AG08396 (cell line): ENCODE results near the gene TIRAP.
"Not testable (repeated sequence)": the region's sequence is repeated elsewhere in the genome, so short reads cannot be mapped to it uniquely, and the experiment has no call there.

Source experiments
- DNase-seq: peaks from one replicate; pipeline ENCODE4 v3.0.0; 2012; ENCODE audit warnings: low spot score, mixed read lengths

Gene TIRAP

GRCh38 chr11:126282736-126283591, at the start of gene TIRAP:
TSS of gene TIRAP (plus strand) at chr11:126283093. CDS start at chr11:126290895, 7,802 bp downstream.
- DNase-seq, result peak; percentile 82

- DNase-seq, result peak; percentile 15
Measured at GRCh38 chr11:126233391-126233790, 49.5 kb upstream of the TIRAP start.

- peak; percentile 23 for DNase-seq
Measured at GRCh38 chr11:126246636-126247035, 36.3 kb upstream of the TIRAP start.

- DNase-seq, result no peak
Measured at GRCh38 chr11:126253265-126253664, 29.6 kb upstream of the TIRAP start.

GRCh38 chr11:126254819-126255218, 28.1 kb upstream of the TIRAP start:
- no peak for DNase-seq

- DNase-seq, result not testable (repeated sequence)
Measured at GRCh38 chr11:126255507-126255906, 27.4 kb upstream of the TIRAP start.

GRCh38 chr11:126256216-126256615, 26.7 kb upstream of the TIRAP start:
- DNase-seq, result no peak

GRCh38 chr11:126257144-126257543, 25.7 kb upstream of the TIRAP start:
- DNase-seq, result no peak

GRCh38 chr11:126257764-126258163, 25.1 kb upstream of the TIRAP start:
- DNase-seq, result peak; percentile 63

GRCh38 chr11:126262216-126262615, 20.7 kb upstream of the TIRAP start:
- no peak for DNase-seq

GRCh38 chr11:126263489-126263888, 19.4 kb upstream of the TIRAP start:
- no peak for DNase-seq

- peak; percentile 23 for DNase-seq
Measured at GRCh38 chr11:126265811-126266210, 17.1 kb upstream of the TIRAP start.

- DNase-seq, result no peak
Measured at GRCh38 chr11:126267650-126268049, 15.2 kb upstream of the TIRAP start.

GRCh38 chr11:126268361-126268707, 14.6 kb upstream of the TIRAP start:
- DNase-seq, result peak; percentile 63

GRCh38 chr11:126268708-126269579, 13.9 kb upstream of the TIRAP start, which contains the start of the genes FOXRED1 and SRPRA:
TSS of gene FOXRED1 (plus strand) at chr11:126269154. CDS start at chr11:126269207, 53 bp downstream.
TSS of gene SRPRA (minus strand) at chr11:126268895. CDS start at chr11:126268804, 91 bp downstream.
- DNase-seq, result peak; percentile 100

- DNase-seq, result no peak
Measured at GRCh38 chr11:126277322-126277721, 5.6 kb upstream of the TIRAP start.

GRCh38 chr11:126277780-126278179, 5.1 kb upstream of the TIRAP start:
- DNase-seq, result no peak

GRCh38 chr11:126279191-126279590, 3.7 kb upstream of the TIRAP start:
- DNase-seq, result no peak

- DNase-seq, result no peak
Measured at GRCh38 chr11:126280595-126280994, 2.3 kb upstream of the TIRAP start.

- no peak for DNase-seq
Measured at GRCh38 chr11:126281245-126281644, 1.6 kb upstream of the TIRAP start.

GRCh38 chr11:126281666-126282175, 1.2 kb upstream of the TIRAP start:
- DNase-seq, result no peak

GRCh38 chr11:126282361-126282735, 545 bp upstream of the TIRAP start:
- DNase-seq, result peak; percentile 51

GRCh38 chr11:126284829-126285228, 1.9 kb downstream of the TIRAP start:
- DNase-seq, result peak; percentile 79
